ENCODE measurements around the gene MLC1. TPM values are rescaled to one million over a fixed set of nuclear protein-coding genes. Genes with fewer than 3 reads are reported as not detected.

MLC1 gene
- total RNA-seq, 6 experiments from 2014 or later, result 0.60 to 0.68 TPM; not detected in 4

DNA sequence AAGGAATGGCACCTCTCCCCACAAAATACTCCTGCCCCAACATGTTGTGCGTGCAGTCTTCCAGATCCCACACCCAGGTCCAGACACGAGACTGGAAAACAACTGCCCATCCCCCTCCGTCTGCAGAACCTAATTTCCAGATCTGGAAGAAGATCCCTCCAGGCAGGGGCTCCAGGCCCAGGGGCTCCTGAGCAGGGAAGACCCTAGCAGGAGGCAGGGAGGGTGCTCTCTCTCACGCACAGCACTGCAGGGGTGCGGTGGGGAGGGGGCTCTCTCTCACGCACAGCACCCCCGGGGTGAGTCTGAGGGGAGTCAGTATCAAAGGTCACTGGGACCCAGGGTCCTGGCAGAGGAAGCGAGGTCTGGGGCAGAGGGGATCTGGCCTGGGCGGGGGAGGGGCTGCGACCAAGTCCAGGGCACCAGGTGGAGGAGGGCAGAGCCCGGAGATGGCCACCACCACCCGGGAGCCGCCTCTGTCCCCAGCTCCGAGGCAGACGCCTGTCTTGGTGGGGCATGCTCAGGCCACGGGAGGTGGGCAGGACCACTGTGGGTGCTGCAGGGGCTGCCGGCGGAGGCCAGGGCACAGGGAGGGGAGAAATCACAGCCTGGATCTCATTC is 1.7 kb downstream of the MLC1 start:
- H3K27me3 ChIP-seq, result no peaks in the 10 kb centered on the region
- intact Hi-C loops (cut with DNase I), result no loop called here
- TF ChIP-seq, protein P1, sequence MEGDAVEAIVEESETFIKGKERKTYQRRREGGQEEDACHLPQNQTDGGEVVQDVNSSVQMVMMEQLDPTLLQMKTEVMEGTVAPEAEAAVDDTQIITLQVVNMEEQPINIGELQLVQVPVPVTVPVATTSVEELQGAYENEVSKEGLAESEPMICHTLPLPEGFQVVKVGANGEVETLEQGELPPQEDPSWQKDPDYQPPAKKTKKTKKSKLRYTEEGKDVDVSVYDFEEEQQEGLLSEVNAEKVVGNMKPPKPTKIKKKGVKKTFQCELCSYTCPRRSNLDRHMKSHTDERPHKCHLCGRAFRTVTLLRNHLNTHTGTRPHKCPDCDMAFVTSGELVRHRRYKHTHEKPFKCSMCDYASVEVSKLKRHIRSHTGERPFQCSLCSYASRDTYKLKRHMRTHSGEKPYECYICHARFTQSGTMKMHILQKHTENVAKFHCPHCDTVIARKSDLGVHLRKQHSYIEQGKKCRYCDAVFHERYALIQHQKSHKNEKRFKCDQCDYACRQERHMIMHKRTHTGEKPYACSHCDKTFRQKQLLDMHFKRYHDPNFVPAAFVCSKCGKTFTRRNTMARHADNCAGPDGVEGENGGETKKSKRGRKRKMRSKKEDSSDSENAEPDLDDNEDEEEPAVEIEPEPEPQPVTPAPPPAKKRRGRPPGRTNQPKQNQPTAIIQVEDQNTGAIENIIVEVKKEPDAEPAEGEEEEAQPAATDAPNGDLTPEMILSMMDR (IDR thresholded peaks at IDR 0.05), result no peak
- TF ChIP-seq POLR2A (IDR thresholded peaks at IDR 0.05), result no peak
- no peaks in the 10 kb centered on the region for H3K9me3 ChIP-seq
- ATAC-seq (no peak), DNase-seq (no peak)
- no peaks in the 10 kb centered on the region for H3K4me1 ChIP-seq
- no peak overlapping the region for H3K27ac ChIP-seq
- H3K4me3 ChIP-seq, result no peak overlapping the region
- 76% methylated on average over 5 of the region's 18 CpGs for WGBS (ENCODE audit: insufficient coverage, low coverage, low lambda C conversion rate, missing lambda C conversion rate)
- H3K36me3 ChIP-seq, result no peaks in the 10 kb centered on the region

DNA sequence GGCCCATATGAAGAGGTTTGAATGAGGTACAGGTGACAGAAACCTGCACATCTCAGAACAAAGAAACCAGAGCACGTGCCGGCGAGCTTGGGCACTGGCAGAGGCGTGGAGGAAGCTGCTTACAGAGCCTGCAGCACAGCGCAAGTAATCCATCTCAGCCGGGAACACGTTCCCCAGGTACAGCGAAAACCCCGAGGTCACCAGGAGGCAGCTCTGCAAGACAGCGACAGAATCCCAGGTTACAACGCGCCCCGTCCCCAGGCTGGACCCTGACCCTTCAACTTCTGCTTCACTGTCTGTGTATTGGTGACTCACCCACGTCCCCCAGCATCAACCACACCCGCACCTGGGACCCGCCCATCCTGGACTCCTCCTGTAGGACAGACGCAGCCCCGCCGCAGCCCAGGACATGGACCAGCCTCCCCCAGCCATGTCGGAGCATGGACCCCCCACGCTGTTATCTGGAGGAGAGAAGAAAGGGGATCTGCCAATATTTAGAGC is 2.2 kb downstream of the MLC1 start:
- WGBS (ENCODE audit: insufficient coverage, low coverage, low lambda C conversion rate, missing lambda C conversion rate), result 70% methylated on average over 2 of the region's 21 CpGs
- no peaks in the 10 kb centered on the region for H3K27me3 ChIP-seq
- TF ChIP-seq, protein P1 (IDR thresholded peaks at IDR 0.05), result no peak
- no peak for TF ChIP-seq POLR2A (IDR thresholded peaks at IDR 0.05)
- no peak for ATAC-seq
- no peaks in the 10 kb centered on the region for H3K9me3 ChIP-seq
- no peaks in the 10 kb centered on the region for H3K36me3 ChIP-seq
- intact Hi-C loops (cut with DNase I), result no loop called here
- no peak overlapping the region for H3K27ac ChIP-seq
- DNase-seq, result no peak
- no peak overlapping the region for H3K4me3 ChIP-seq
- H3K4me1 ChIP-seq, result no peaks in the 10 kb centered on the region

DNA sequence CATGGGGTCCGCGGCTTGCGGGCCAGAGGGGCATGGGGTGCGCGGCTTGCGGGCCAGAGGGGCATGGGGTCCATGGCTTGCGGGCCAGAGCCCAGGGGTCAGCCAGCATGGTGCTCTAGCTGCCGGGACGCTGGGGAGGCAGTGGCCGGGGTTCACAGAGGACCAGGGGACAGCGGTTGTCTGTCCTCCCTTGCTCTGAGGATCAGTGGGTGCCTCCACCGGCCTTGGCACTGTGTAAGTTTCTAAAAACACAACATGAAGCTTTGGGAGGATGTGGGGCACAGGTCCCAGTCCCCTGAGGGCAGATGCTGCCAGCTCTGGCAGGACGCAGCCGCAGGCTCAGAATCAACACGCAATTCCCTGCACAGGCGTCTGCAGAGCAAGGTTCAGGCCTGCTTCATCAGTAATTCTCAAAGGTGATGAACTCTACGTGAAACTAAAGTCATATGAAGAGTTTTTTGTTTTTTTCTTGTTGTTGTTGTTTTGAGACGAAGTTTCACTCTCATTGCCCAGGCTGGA is 3.0 kb downstream of the MLC1 start:
- no peak for DNase-seq
- Histone ChIP-seq H3K4me3 (no peak overlapping the region), H3K27me3 (no peaks in the 10 kb centered on the region), H3K27ac (no peak overlapping the region), H3K36me3 (no peaks in the 10 kb centered on the region), H3K9me3 (no peaks in the 10 kb centered on the region), H3K4me1 (no peaks in the 10 kb centered on the region)
- ATAC-seq, result no peak
- no peak for TF ChIP-seq POLR2A (IDR thresholded peaks at IDR 0.05)
- TF ChIP-seq, protein P1 (IDR thresholded peaks at IDR 0.05), result no peak
- intact Hi-C loops (cut with DNase I), result no loop called here
- 63% methylated on average over 3 of the region's 18 CpGs for WGBS (ENCODE audit: insufficient coverage, low coverage, low lambda C conversion rate, missing lambda C conversion rate)

DNA sequence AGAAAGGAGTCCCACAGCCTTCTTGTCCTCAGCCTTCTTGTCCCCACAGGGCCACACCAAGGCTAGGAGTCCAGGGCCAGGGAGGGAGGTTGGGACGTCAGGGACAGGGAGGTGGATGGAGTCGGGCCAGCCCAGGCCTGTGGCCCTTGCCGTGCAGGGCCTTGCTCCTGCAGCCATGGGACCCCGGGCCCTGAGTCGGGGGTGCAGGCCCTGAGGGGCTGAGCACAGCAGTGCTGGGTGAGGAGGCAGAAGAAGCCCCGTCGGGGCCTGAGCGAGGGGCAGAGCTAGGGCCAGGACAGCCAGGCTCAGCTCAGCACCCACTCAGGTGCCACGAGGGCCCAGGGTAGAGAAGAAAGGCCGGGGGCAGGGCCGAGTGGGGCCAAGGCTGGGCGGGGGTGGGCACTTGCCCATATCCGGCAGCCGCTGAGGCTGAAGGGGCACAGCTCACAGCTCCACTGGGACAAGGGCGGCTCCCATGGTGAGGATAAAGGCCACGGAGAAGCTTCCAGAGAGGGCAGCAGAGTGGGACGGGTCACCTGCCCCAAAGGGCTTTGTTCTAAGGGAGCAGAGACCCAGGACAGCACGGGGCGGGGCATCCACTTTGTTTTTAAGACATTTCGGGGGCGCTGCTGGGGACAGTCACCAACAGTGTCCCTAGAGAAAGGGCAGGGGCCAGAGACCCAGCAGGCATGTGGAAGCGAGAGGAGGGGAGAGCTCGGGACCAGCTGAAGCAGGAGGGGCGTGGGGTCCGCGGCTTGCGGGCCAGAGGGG is 3.6 kb downstream of the MLC1 start:
- intact Hi-C loops (cut with DNase I), result no loop called here
- Histone ChIP-seq H3K4me1 (no peaks in the 10 kb centered on the region), H3K9me3 (no peaks in the 10 kb centered on the region), H3K4me3 (no peak overlapping the region), H3K36me3 (no peaks in the 10 kb centered on the region), H3K27me3 (no peaks in the 10 kb centered on the region), H3K27ac (no peak overlapping the region)
- DNase-seq (no peak), ATAC-seq (no peak)
- WGBS (ENCODE audit: insufficient coverage, low coverage, low lambda C conversion rate, missing lambda C conversion rate), result 78% methylated on average over 11 of the region's 27 CpGs
- TF ChIP-seq, protein P1 (IDR thresholded peaks at IDR 0.05), result no peak
- no peak for TF ChIP-seq POLR2A (IDR thresholded peaks at IDR 0.05)
